ENCODE data around the gene MYO1C.

- TF ChIP-seq CTCF (IDR thresholded peaks at IDR 0.05) (no peak), POLR2A (IDR thresholded peaks at IDR 0.05) (no peak)
Measured at GRCh38 chr17:1512351-1512750, 19.9 kb upstream of the MYO1C start.

Data from Peyer's patch (tissue), 4 donors.